ENCODE data around the gene SGMS1. TPM values are rescaled to one million over a fixed set of nuclear protein-coding genes. Genes with fewer than 3 reads are reported as not detected.

Gene SGMS1
- total RNA-seq, 1 donor from 2014 or later, result 18.6 TPM

DNA sequence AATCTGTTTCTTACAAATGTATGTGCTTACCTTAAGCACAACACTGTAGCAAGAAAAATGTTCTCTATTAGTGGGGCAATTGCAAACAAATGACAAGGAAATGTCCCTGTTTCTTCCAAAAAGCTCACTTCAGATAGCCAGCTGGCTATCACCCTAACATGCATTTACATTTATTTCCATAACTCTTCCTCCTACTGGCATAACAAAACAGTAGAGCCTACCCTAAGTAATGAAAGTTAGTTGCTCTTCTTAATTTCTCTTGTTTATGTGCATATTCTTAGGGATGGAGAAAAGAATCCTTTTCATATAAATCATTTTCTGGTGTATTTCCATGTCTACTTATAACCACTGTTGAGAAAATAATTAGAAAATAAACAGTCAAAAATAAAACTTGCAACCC lies 100.4 kb downstream of the SGMS1 start:
- Mint-ChIP-seq H3K36me3 (ENCODE audit: low read depth) (peaks cover 9% of the 10 kb centered on the region), H3K4me1 (ENCODE audit: low read depth) (peaks cover 33% of the 10 kb centered on the region), H3K9me3 (no peaks in the 10 kb centered on the region), H3K27ac (no peak overlapping the region), H3K27me3 (ENCODE audit: insufficient read depth) (no peaks in the 10 kb centered on the region), H3K4me3 (no peak overlapping the region)
- intact Hi-C loops (cut with micrococcal nuclease), result no loop called here
- no peak for DNase-seq (ENCODE audit: low spot score)

GRCh38 chr10:50522908-50523307 lies 100.8 kb downstream of the SGMS1 start:
- no peaks in the 10 kb centered on the region for H3K27me3 Mint-ChIP-seq (ENCODE audit: insufficient read depth)
- no peak overlapping the region for H3K27ac Mint-ChIP-seq
- peaks cover 11% of the 10 kb centered on the region for H3K36me3 Mint-ChIP-seq (ENCODE audit: low read depth)
- no peak overlapping the region for H3K4me3 Mint-ChIP-seq
- no peak for DNase-seq (ENCODE audit: low spot score)
- peaks cover 34% of the 10 kb centered on the region for H3K4me1 Mint-ChIP-seq (ENCODE audit: low read depth)
- intact Hi-C loops (cut with micrococcal nuclease), result no loop called here
- H3K9me3 Mint-ChIP-seq, result no peaks in the 10 kb centered on the region

- Mint-ChIP-seq H3K36me3 (ENCODE audit: low read depth) (peaks cover 19% of the 10 kb centered on the region), H3K27ac (no peak overlapping the region), H3K27me3 (ENCODE audit: insufficient read depth) (no peaks in the 10 kb centered on the region), H3K4me1 (ENCODE audit: low read depth) (peaks cover 32% of the 10 kb centered on the region), H3K9me3 (no peaks in the 10 kb centered on the region), H3K4me3 (no peak overlapping the region)
- intact Hi-C loops (cut with micrococcal nuclease), result no loop called here
- DNase-seq (ENCODE audit: low spot score), result no peak
These were observed 103.6 kb downstream of the SGMS1 start for GRCh38 chr10:50520115-50520514.

DNA sequence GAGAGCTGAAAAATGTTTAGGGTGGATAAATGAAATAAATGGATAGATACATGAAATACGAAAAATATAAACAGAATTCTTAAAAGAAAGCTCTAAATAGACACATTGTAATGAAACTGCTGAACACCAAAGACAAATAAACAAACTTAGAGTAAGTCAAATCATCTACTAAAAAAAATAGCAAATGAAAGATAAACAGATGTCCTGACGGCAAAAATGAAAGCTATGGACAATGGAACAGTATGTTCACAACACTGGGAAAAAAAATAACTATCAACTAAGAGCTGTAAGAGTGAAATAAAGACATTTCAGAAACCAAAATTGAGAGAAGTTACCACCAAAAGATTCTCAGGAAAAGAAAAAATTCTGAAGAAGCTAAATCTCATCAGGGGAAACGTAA lies 106.1 kb downstream of the SGMS1 start:
- Mint-ChIP-seq H3K36me3 (ENCODE audit: low read depth) (peaks cover 12% of the 10 kb centered on the region), H3K4me3 (no peak overlapping the region), H3K4me1 (ENCODE audit: low read depth) (peaks cover 25% of the 10 kb centered on the region), H3K27me3 (ENCODE audit: insufficient read depth) (no peaks in the 10 kb centered on the region), H3K9me3 (no peaks in the 10 kb centered on the region), H3K27ac (no peak overlapping the region)
- intact Hi-C loops (cut with micrococcal nuclease), result no loop called here
- DNase-seq (ENCODE audit: low spot score), result no peak

DNA sequence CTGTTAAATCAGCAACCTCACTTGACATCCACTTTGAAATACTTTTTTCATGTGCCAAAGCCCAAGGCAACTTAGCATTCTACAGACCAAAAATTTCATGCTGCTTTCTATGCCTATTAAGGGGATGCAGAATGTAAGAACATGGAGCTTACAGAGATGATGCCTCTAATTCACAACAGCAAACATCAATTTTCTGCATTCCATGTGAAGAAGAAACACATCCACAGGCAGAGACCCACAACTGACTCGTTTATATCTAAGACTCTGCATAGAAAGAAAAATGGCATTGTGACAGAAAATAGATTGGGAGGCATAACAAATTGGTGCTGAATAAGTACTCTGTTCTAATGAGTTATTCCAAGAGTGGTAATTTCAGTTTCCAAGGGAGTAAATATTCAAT lies 107.6 kb downstream of the SGMS1 start:
- Mint-ChIP-seq H3K4me1 (ENCODE audit: low read depth) (peaks cover 36% of the 10 kb centered on the region), H3K27ac (no peak overlapping the region), H3K4me3 (no peak overlapping the region), H3K9me3 (no peaks in the 10 kb centered on the region), H3K27me3 (ENCODE audit: insufficient read depth) (no peaks in the 10 kb centered on the region), H3K36me3 (ENCODE audit: low read depth) (peaks cover 12% of the 10 kb centered on the region)
- DNase-seq (ENCODE audit: low spot score), result no peak
- intact Hi-C loops (cut with micrococcal nuclease), result no loop called here

GRCh38 chr10:50515420-50515819 lies 108.3 kb downstream of the SGMS1 start:
- Mint-ChIP-seq H3K27me3 (ENCODE audit: insufficient read depth) (no peaks in the 10 kb centered on the region), H3K9me3 (no peaks in the 10 kb centered on the region), H3K4me1 (ENCODE audit: low read depth) (peaks cover 44% of the 10 kb centered on the region), H3K36me3 (ENCODE audit: low read depth) (peaks cover 12% of the 10 kb centered on the region), H3K4me3 (no peak overlapping the region), H3K27ac (no peak overlapping the region)
- intact Hi-C loops (cut with micrococcal nuclease), result no loop called here
- DNase-seq (ENCODE audit: low spot score), result no peak

GRCh38 chr10:50514995-50515394 lies 108.8 kb downstream of the SGMS1 start:
- DNase-seq (ENCODE audit: low spot score), result no peak
- H3K4me1 Mint-ChIP-seq (ENCODE audit: low read depth), result peaks cover 48% of the 10 kb centered on the region
- H3K36me3 Mint-ChIP-seq (ENCODE audit: low read depth), result peaks cover 12% of the 10 kb centered on the region
- intact Hi-C loops (cut with micrococcal nuclease), result loop anchor here (5.0 kb wide), 1 partner anchor 188 kb away; no protein-coding TSS in a partner anchor
- no peaks in the 10 kb centered on the region for H3K9me3 Mint-ChIP-seq
- no peaks in the 10 kb centered on the region for H3K27me3 Mint-ChIP-seq (ENCODE audit: insufficient read depth)
- H3K27ac Mint-ChIP-seq, result no peak overlapping the region
- H3K4me3 Mint-ChIP-seq, result no peak overlapping the region

- peaks cover 53% of the 10 kb centered on the region for H3K4me1 Mint-ChIP-seq (ENCODE audit: low read depth)
- H3K27me3 Mint-ChIP-seq (ENCODE audit: insufficient read depth), result no peaks in the 10 kb centered on the region
- no peak for DNase-seq (ENCODE audit: low spot score)
- no peak overlapping the region for H3K27ac Mint-ChIP-seq
- peaks cover 9% of the 10 kb centered on the region for H3K36me3 Mint-ChIP-seq (ENCODE audit: low read depth)
- H3K9me3 Mint-ChIP-seq, result no peaks in the 10 kb centered on the region
- intact Hi-C loops (cut with micrococcal nuclease), result loop anchor here (1.0 to 5.0 kb wide), 8 partner anchors 12 to 187 kb away; no protein-coding TSS in a partner anchor
- H3K4me3 Mint-ChIP-seq, result no peak overlapping the region
These were observed 109.8 kb downstream of the SGMS1 start for GRCh38 chr10:50513956-50514355.

- peak; percentile 42 for DNase-seq (ENCODE audit: low spot score)
- H3K36me3 Mint-ChIP-seq (ENCODE audit: low read depth), result peaks cover 7% of the 10 kb centered on the region
- intact Hi-C loops (cut with micrococcal nuclease), result loop anchor here (1.0 to 5.0 kb wide), 9 partner anchors 11 to 186 kb away; no protein-coding TSS in a partner anchor
- peaks cover 60% of the 10 kb centered on the region for H3K4me1 Mint-ChIP-seq (ENCODE audit: low read depth)
- H3K4me3 Mint-ChIP-seq, result peak overlapping the region; percentile 11
- no peaks in the 10 kb centered on the region for H3K9me3 Mint-ChIP-seq
- H3K27me3 Mint-ChIP-seq (ENCODE audit: insufficient read depth), result no peaks in the 10 kb centered on the region
- H3K27ac Mint-ChIP-seq, result peak overlapping the region; percentile 32
These were observed 110.9 kb downstream of the SGMS1 start for GRCh38 chr10:50512743-50513416.

DNA sequence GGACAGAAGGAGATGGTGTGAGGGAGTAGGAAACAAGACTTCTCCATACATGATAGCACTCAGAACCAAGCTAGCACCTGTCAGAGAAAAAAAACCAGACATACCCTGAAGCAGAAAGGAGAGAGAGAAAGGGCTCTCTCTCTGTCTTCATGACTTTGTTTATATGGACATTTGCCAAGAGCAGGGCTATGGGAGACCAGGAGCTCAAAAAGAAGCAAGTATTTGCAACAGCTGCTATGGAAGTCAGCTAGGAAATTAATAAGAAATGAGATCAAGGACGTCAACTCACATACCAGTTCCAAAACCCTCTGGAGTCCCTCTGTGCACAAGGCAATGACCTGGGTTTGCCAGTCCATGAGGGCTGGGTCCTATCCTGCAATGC lies 111.6 kb downstream of the SGMS1 start:
- peak overlapping the region; percentile 16 for H3K4me3 Mint-ChIP-seq
- peaks cover 4% of the 10 kb centered on the region for H3K36me3 Mint-ChIP-seq (ENCODE audit: low read depth)
- H3K9me3 Mint-ChIP-seq, result no peaks in the 10 kb centered on the region
- intact Hi-C loops (cut with micrococcal nuclease), result loop anchor here (1.0 to 5.0 kb wide), 2 partner anchors 124 to 185 kb away; no protein-coding TSS in a partner anchor
- H3K4me1 Mint-ChIP-seq (ENCODE audit: low read depth), result peaks cover 61% of the 10 kb centered on the region
- H3K27ac Mint-ChIP-seq, result peak overlapping the region; percentile 66
- no peak for DNase-seq (ENCODE audit: low spot score)
- H3K27me3 Mint-ChIP-seq (ENCODE audit: insufficient read depth), result no peaks in the 10 kb centered on the region

GRCh38 chr10:50511492-50512213 lies 112.1 kb downstream of the SGMS1 start:
- Mint-ChIP-seq H3K4me1 (ENCODE audit: low read depth) (peaks cover 64% of the 10 kb centered on the region), H3K27me3 (ENCODE audit: insufficient read depth) (no peaks in the 10 kb centered on the region), H3K9me3 (no peaks in the 10 kb centered on the region), H3K36me3 (ENCODE audit: low read depth) (peaks cover 2% of the 10 kb centered on the region), H3K4me3 (peak overlapping the region; percentile 16), H3K27ac (peak overlapping the region; percentile 66)
- intact Hi-C loops (cut with micrococcal nuclease), result loop anchor here (1.0 to 5.0 kb wide), 2 partner anchors 125 to 184 kb away; no protein-coding TSS in a partner anchor
- no peak for DNase-seq (ENCODE audit: low spot score)

- peaks cover 72% of the 10 kb centered on the region for H3K4me1 Mint-ChIP-seq (ENCODE audit: low read depth)
- intact Hi-C loops (cut with micrococcal nuclease), result loop anchor here (5.0 kb wide), 1 partner anchor 183 kb away; no protein-coding TSS in a partner anchor
These were observed 113.0 kb downstream of the SGMS1 start for GRCh38 chr10:50510517-50511473.

More at GRCh38 chr10:50510517-50511473, 113.0 kb downstream of the SGMS1 start:
- Mint-ChIP-seq H3K27me3 (ENCODE audit: insufficient read depth) (no peaks in the 10 kb centered on the region), H3K36me3 (ENCODE audit: low read depth) (peaks cover 4% of the 10 kb centered on the region), H3K9me3 (no peaks in the 10 kb centered on the region), H3K4me3 (peak overlapping the region; percentile 8), H3K27ac (peak overlapping the region; percentile 11)
- no peak for DNase-seq (ENCODE audit: low spot score)

Measured in activated T-helper 1 cell treated with anti-CD3 and anti-CD28 coated beads, Interleukin-12 subunit alpha, Interleukin-12 subunit beta, Interleukin-2, Interleukin-4 antibody, amounts not matched to agents 30 ng/mL and 10 ng/mL and 1 ng/mL, durations not matched to agents 14 hours and 24 hours and 36 hours (primary cell).